ENCODE data around the gene FBXO21.
"Not testable (repeated sequence)": the region's sequence is repeated elsewhere in the genome, so short reads cannot be mapped to it uniquely, and the experiment has no call there.

Gene FBXO21

DNA sequence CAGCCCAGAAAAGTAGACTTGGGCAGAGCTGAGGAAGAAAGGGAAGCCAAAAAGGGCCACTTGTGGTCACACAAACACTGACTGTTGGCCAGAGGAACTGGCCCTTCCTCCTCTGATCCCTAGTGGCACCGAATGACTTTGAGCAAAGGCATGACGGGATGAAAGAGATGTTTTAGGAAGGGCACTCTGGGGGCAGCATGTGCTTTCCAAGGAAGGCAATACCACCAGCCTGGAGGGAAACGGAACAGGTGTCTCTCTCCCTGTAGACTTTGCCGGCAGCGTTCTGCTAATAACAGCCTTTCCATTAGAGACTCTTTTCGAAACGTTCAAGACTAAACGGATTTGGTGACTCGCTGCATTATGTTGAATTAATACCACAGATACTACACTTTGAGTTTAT is 12.3 kb upstream of the FBXO21 start:
- Histone ChIP-seq H3K27ac (ENCODE audit: low read length) (no peak overlapping the region), H3K4me3 (ENCODE audit: low read length in 2 of 2) (no peak overlapping the region), H3K36me3 (ENCODE audit: control insufficient read depth in 2 of 2, insufficient read depth in 2 of 2, low read length in 2 of 2) (no peaks in the 10 kb centered on the region), H3K4me1 (ENCODE audit: control insufficient read depth, insufficient read depth, low read length) (no peaks in the 10 kb centered on the region), H3K9ac (ENCODE audit: low read length in 2 of 2) (no peak overlapping the region), H3K9me3 (ENCODE audit: control insufficient read depth in 2 of 2, low read length in 2 of 2) (no peaks in the 10 kb centered on the region), H3K27me3 (ENCODE audit: control insufficient read depth in 1 of 2, insufficient read depth in 2 of 2, low read length in 2 of 2) (peaks cover 0 to 5% of the 10 kb centered on the region in 2 donors)

- Histone ChIP-seq H3K4me3 (ENCODE audit: low read length in 2 of 2) (no peak overlapping the region), H3K4me1 (ENCODE audit: control insufficient read depth, insufficient read depth, low read length) (no peaks in the 10 kb centered on the region), H3K9me3 (ENCODE audit: control insufficient read depth in 2 of 2, low read length in 2 of 2) (no peaks in the 10 kb centered on the region), H3K27me3 (ENCODE audit: control insufficient read depth in 1 of 2, insufficient read depth in 2 of 2, low read length in 2 of 2) (peaks cover 0 to 3% of the 10 kb centered on the region in 2 donors), H3K9ac (ENCODE audit: low read length in 2 of 2) (no peak overlapping the region), H3K36me3 (ENCODE audit: control insufficient read depth in 2 of 2, insufficient read depth in 2 of 2, low read length in 2 of 2) (no peaks in the 10 kb centered on the region), H3K27ac (ENCODE audit: low read length) (no peak overlapping the region)
Measured at GRCh38 chr12:117202033-117202432, 11.8 kb upstream of the FBXO21 start.

DNA sequence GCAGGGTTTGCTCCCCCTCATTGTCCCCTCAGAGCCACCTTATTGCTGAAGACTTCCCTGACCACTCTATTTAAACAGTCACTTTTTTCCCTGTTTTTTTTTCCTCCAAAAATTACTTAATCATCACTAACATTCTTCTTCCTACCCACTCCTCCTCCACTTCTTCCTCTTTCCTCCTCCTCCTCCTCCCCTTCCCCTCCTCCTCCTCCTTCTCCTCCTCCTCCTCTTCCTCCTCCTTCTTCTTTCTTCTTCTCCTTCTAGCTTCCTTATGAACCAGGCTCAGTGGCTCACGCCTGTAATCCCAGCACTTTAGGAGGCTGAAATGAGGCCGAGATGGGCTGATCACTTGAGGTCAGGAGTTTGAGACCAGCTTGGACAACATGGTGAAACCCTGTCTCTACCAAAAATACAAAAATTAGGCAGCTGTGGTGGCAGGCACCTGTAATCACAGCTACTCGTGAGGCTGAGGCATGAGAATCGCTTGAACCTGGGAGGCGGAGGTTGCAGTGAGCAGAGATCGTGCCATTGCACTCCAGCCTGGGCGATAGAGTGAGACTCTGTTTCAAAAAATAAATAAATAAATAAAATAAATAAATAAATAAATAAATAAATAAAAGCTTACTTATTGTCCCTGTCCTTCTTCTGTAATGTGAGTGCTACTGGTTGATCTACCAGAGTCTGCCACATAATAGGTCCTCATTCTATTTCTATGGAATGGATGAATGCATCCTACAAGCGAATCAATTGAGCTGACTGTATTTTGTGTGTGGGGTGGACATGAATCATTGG is 9.9 kb upstream of the FBXO21 start:
- not testable (repeated sequence) for H3K9ac ChIP-seq (ENCODE audit: low read length in 2 of 2); H3K36me3 ChIP-seq (ENCODE audit: control insufficient read depth in 2 of 2, insufficient read depth in 2 of 2, low read length in 2 of 2); H3K4me3 ChIP-seq (ENCODE audit: low read length in 2 of 2); H3K27me3 ChIP-seq (ENCODE audit: control insufficient read depth in 1 of 2, insufficient read depth in 2 of 2, low read length in 2 of 2); H3K4me1 ChIP-seq (ENCODE audit: control insufficient read depth, insufficient read depth, low read length); H3K27ac ChIP-seq (ENCODE audit: low read length); H3K9me3 ChIP-seq (ENCODE audit: control insufficient read depth in 2 of 2, low read length in 2 of 2)

GRCh38 chr12:117196334-117196733 is 6.1 kb upstream of the FBXO21 start:
- H3K4me1 ChIP-seq (ENCODE audit: control insufficient read depth, insufficient read depth, low read length); H3K36me3 ChIP-seq (ENCODE audit: control insufficient read depth in 2 of 2, insufficient read depth in 2 of 2, low read length in 2 of 2); H3K9me3 ChIP-seq (ENCODE audit: control insufficient read depth in 2 of 2, low read length in 2 of 2); H3K27me3 ChIP-seq (ENCODE audit: control insufficient read depth in 1 of 2, insufficient read depth in 2 of 2, low read length in 2 of 2); H3K9ac ChIP-seq (ENCODE audit: low read length in 2 of 2); H3K4me3 ChIP-seq (ENCODE audit: low read length in 2 of 2); H3K27ac ChIP-seq (ENCODE audit: low read length): not testable (repeated sequence)

- H3K36me3 ChIP-seq (ENCODE audit: control insufficient read depth in 2 of 2, insufficient read depth in 2 of 2, low read length in 2 of 2); H3K4me1 ChIP-seq (ENCODE audit: control insufficient read depth, insufficient read depth, low read length); H3K9ac ChIP-seq (ENCODE audit: low read length in 2 of 2); H3K9me3 ChIP-seq (ENCODE audit: control insufficient read depth in 2 of 2, low read length in 2 of 2); H3K27me3 ChIP-seq (ENCODE audit: control insufficient read depth in 1 of 2, insufficient read depth in 2 of 2, low read length in 2 of 2); H3K27ac ChIP-seq (ENCODE audit: low read length); H3K4me3 ChIP-seq (ENCODE audit: low read length in 2 of 2): not testable (repeated sequence)
Measured at GRCh38 chr12:117195027-117195426, 4.8 kb upstream of the FBXO21 start.

DNA sequence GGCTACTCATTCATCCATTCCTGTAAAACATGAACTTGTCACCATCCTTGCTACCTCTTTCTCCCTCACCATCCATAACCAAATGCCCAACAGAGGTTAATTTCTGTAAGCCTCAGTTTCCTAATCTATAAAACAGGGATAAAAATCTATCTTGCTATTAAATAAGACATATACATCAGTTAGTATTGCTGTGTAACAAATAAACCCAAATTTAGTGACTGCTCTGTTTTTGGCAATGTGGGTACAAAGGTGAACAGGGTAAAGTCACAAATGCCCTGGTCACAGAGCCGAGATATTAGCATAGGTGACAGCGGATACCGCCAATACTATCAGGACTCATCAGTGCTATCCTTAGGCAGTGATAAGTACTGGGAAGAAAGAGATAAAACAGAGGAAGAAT is 3.6 kb upstream of the FBXO21 start:
- Histone ChIP-seq H3K9me3 (ENCODE audit: control insufficient read depth in 2 of 2, low read length in 2 of 2) (no peaks in the 10 kb centered on the region), H3K36me3 (ENCODE audit: control insufficient read depth in 2 of 2, insufficient read depth in 2 of 2, low read length in 2 of 2) (no peaks in the 10 kb centered on the region), H3K27me3 (ENCODE audit: control insufficient read depth in 1 of 2, insufficient read depth in 2 of 2, low read length in 2 of 2) (peaks cover 0 to 3% of the 10 kb centered on the region in 2 donors), H3K4me3 (ENCODE audit: low read length in 2 of 2) (no peak overlapping the region), H3K4me1 (ENCODE audit: control insufficient read depth, insufficient read depth, low read length) (peaks cover 10% of the 10 kb centered on the region), H3K27ac (ENCODE audit: low read length) (no peak overlapping the region), H3K9ac (ENCODE audit: low read length in 2 of 2) (no peak overlapping the region)

- H3K36me3 ChIP-seq (ENCODE audit: control insufficient read depth in 2 of 2, insufficient read depth in 2 of 2, low read length in 2 of 2); H3K27ac ChIP-seq (ENCODE audit: low read length); H3K27me3 ChIP-seq (ENCODE audit: control insufficient read depth in 1 of 2, insufficient read depth in 2 of 2, low read length in 2 of 2); H3K9ac ChIP-seq (ENCODE audit: low read length in 2 of 2); H3K4me3 ChIP-seq (ENCODE audit: low read length in 2 of 2); H3K9me3 ChIP-seq (ENCODE audit: control insufficient read depth in 2 of 2, low read length in 2 of 2): not testable (repeated sequence)
- peaks cover 15% of the 10 kb centered on the region for H3K4me1 ChIP-seq (ENCODE audit: control insufficient read depth, insufficient read depth, low read length)
Measured at GRCh38 chr12:117192581-117192980, 2.3 kb upstream of the FBXO21 start.

DNA sequence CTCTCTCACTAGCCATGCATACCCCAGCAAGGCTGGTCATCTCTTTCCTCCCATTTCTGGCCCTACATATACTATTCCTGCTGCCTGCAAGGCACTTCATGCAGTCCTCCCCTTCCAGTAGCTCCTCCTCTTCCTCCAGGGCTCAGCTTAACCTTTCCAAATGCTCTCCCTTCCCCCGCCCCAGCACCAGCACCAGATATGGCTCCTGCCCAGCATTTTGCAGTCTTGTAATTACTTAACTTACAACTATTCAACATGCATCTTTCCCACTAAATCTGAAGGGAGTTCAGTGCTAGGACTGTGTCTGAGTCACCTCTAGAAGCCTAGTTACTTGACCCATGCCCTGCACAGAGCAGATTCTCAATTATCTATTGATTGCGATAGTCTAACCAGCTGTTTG is 1.8 kb upstream of the FBXO21 start:
- H3K36me3 ChIP-seq (ENCODE audit: control insufficient read depth in 2 of 2, insufficient read depth in 2 of 2, low read length in 2 of 2): no peaks in the 10 kb centered on the region
- H3K27me3 ChIP-seq (ENCODE audit: control insufficient read depth in 1 of 2, insufficient read depth in 2 of 2, low read length in 2 of 2): no peaks in the 10 kb centered on the region
- H3K4me1 ChIP-seq (ENCODE audit: control insufficient read depth, insufficient read depth, low read length): peaks cover 15% of the 10 kb centered on the region
- H3K27ac ChIP-seq (ENCODE audit: low read length): no peak overlapping the region
- H3K9me3 ChIP-seq (ENCODE audit: control insufficient read depth in 2 of 2, low read length in 2 of 2): no peaks in the 10 kb centered on the region
- no peak overlapping the region for H3K9ac ChIP-seq (ENCODE audit: low read length in 2 of 2)
- no peak overlapping the region for H3K4me3 ChIP-seq (ENCODE audit: low read length in 2 of 2)

GRCh38 chr12:117189725-117190209 is 503 bp downstream of the FBXO21 start:
- H3K4me3 ChIP-seq (ENCODE audit: low read length in 2 of 2): peak overlapping the region; percentile 80 to 93
- peak overlapping the region; percentile 58 for H3K27ac ChIP-seq (ENCODE audit: low read length)
- H3K36me3 ChIP-seq (ENCODE audit: control insufficient read depth in 2 of 2, insufficient read depth in 2 of 2, low read length in 2 of 2): peaks cover under 1 to 7% of the 10 kb centered on the region in 2 donors
- no peaks in the 10 kb centered on the region for H3K27me3 ChIP-seq (ENCODE audit: control insufficient read depth in 1 of 2, insufficient read depth in 2 of 2, low read length in 2 of 2)
- peak overlapping the region; percentile 75 to 87 for H3K9ac ChIP-seq (ENCODE audit: low read length in 2 of 2)
- H3K4me1 ChIP-seq (ENCODE audit: control insufficient read depth, insufficient read depth, low read length): peaks cover 15% of the 10 kb centered on the region
- H3K9me3 ChIP-seq (ENCODE audit: control insufficient read depth in 2 of 2, low read length in 2 of 2): no peaks in the 10 kb centered on the region

- Histone ChIP-seq H3K4me3 (ENCODE audit: low read length in 2 of 2) (peak overlapping the region; percentile 80 to 93), H3K27ac (ENCODE audit: low read length) (peak overlapping the region; percentile 58), H3K36me3 (ENCODE audit: control insufficient read depth in 2 of 2, insufficient read depth in 2 of 2, low read length in 2 of 2) (peaks cover 4 to 10% of the 10 kb centered on the region in 2 donors), H3K27me3 (ENCODE audit: control insufficient read depth in 1 of 2, insufficient read depth in 2 of 2, low read length in 2 of 2) (no peaks in the 10 kb centered on the region), H3K9ac (ENCODE audit: low read length in 2 of 2) (peak overlapping the region; percentile 75 to 80), H3K9me3 (ENCODE audit: control insufficient read depth in 2 of 2, low read length in 2 of 2) (no peaks in the 10 kb centered on the region), H3K4me1 (ENCODE audit: control insufficient read depth, insufficient read depth, low read length) (peaks cover 15% of the 10 kb centered on the region)
Measured at GRCh38 chr12:117188961-117189724, 1.1 kb downstream of the FBXO21 start.

All from stomach smooth muscle (tissue), 2 donors.